Measurements from ENCODE around the gene GZMM.

DNA sequence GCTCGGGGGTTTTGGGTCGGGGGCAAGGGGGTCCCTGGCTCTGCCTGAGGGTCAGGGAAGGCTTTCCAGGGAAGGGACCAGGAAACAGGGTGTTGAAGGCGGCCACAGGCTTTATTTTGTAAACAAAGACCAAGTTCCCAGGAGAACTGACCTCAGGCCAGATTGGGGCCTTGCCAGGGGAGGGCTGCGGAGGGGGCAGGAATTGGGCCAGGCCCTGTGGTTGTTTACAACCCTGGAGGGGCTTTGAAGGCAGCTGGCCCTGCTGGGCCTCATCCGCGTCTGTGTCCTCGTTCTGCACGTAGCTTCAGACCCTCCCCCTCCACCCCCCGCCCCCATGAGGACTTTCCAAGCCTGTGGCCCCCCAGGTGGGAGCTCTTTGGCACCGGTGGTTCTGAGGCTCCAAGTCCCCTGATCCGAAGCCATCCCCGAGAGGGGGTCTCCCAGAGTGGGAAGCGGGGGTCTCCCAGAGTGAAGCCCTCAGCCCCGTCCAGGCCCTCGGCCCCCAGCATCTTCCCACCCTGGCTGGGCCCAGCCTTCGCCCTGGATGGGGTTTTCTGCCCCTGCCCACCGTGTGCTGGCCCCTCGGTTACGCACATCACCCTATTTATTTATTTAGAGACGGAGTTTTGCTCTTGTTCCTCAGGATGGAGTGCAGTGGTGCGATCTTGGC lies 15.1 kb downstream of the GZMM start:
- TF ChIP-seq CTCF (IDR thresholded peaks at IDR 0.05) = no peak
- no peak for TF ChIP-seq POLR2A (IDR thresholded peaks at IDR 0.05)
